ENCODE results near the gene AIRE.

The AIRE gene

DNA sequence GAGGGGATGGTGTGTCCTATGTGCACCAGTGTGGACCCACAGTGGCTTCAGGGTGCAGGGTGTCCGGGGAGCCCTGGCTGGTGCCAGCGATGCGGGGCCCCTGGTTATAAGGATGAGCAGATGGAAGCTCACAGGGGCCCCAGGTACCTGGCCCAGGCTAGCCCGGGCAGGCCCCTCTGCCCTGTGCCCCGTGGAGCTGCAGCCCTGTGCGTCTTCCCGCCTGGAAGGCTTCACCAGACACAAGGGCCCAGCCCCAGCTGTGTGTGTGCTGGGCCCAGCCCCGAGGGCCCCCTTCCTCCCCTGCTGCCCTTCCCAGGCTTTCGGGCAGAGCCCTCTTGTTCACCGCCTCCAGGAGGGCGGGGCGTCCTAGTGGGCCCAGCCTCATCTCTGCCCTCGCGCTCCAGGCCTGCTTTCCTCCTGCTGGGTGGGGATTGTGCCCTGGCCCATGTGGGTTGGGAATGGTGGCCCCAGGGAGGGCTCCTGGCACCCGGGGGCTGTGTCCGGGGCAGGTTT is 30.1 kb downstream of the AIRE start:
- Histone ChIP-seq H3K36me3 (ENCODE audit: insufficient read depth, low read length) (peaks cover 91% of the 10 kb centered on the region), H4K20me1 (ENCODE audit: insufficient read depth, low read length) (peaks cover 56% of the 10 kb centered on the region), H3K4me1 (ENCODE audit: insufficient read depth, low read length) (no peaks in the 10 kb centered on the region), H3K79me2 (ENCODE audit: insufficient read depth, low read length) (no peaks in the 10 kb centered on the region), H3K27me3 (ENCODE audit: insufficient read depth, low read length, poor library complexity) (no peaks in the 10 kb centered on the region), H3K4me2 (ENCODE audit: insufficient read depth, low read length) (no peak overlapping the region), H3K9me3 (ENCODE audit: insufficient read depth, low read length, severe bottlenecking) (no peaks in the 10 kb centered on the region), H2AFZ (ENCODE audit: low read depth, low read length) (no peak overlapping the region), H3K4me3 (ENCODE audit: low read depth in 1 of 2, low read length in 2 of 2) (no peak overlapping the region), H3K27ac (ENCODE audit: low read length) (no peak overlapping the region), H3K9ac (ENCODE audit: low read depth, low read length) (no peak overlapping the region)
- ATAC-seq (ENCODE audit: insufficient read depth, low read depth) (no peak), DNase-seq (no peak)
- TF ChIP-seq, protein P1, sequence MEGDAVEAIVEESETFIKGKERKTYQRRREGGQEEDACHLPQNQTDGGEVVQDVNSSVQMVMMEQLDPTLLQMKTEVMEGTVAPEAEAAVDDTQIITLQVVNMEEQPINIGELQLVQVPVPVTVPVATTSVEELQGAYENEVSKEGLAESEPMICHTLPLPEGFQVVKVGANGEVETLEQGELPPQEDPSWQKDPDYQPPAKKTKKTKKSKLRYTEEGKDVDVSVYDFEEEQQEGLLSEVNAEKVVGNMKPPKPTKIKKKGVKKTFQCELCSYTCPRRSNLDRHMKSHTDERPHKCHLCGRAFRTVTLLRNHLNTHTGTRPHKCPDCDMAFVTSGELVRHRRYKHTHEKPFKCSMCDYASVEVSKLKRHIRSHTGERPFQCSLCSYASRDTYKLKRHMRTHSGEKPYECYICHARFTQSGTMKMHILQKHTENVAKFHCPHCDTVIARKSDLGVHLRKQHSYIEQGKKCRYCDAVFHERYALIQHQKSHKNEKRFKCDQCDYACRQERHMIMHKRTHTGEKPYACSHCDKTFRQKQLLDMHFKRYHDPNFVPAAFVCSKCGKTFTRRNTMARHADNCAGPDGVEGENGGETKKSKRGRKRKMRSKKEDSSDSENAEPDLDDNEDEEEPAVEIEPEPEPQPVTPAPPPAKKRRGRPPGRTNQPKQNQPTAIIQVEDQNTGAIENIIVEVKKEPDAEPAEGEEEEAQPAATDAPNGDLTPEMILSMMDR (IDR thresholded peaks at IDR 0.05; ENCODE audit: borderline replicate concordance, extremely low read depth, low read length, poor library complexity, severe bottlenecking), result no peak
- TF ChIP-seq EZH2 (IDR thresholded peaks at IDR 0.05; ENCODE audit: borderline replicate concordance, low read depth, low read length, severe bottlenecking), result no peak

DNA sequence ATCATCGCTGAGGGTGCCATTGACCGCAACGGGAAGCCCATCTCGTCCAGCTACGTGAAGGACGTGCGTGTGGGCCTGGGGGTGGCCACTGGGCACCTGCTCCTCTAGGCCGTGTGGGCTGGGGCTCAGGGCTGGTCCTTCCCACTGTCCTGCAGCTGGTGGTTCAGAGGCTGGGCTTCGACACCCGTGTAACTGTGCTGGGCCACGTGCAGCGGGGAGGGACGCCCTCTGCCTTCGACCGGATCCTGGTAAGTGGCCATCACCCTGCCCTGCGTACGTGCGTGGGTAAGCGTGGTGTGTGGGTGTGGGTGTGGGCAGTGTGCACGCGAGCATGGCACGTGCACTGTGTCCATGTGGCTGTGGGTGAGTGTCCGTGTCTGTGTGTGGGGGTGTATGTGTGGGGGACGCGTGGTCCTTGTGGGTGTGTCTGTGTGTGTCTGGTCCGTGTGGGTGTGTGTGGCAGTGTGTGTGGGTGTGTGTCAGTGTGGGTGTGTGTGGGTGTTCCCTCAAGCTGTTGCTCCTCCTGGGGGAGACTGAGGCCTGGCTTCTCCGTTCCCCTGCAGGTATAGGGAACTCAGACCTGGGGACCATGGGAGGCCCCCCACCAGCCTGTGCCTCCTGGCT is 30.7 kb downstream of the AIRE start:
- peaks cover 90% of the 10 kb centered on the region for H3K36me3 ChIP-seq (ENCODE audit: insufficient read depth, low read length)

DNA sequence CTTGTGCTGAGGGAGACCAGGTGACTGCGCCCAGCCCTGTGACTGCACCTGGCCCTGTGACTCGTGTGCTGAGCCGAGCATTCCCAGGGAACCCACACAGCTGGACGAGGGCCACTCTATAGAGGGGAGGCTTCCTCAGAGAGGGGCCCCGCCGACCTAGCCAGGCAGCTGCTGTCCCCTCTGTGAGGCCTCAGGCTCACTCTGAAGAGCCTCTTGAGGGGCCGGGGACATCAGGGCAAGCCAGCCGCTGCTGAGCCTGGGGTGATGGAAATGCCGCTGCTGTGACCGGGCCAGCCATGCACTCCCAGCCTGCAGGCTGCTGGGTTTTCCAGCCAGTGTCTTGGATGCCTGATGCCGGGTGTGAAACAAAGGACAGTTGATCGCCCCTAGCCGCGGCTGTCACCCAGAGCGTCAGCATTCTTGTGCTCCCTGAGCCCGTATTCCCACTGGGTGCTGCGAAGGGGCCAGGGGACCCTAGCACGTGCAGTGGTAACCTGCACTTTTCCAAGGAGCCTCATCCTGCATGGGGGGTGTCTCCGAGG is 31.6 kb downstream of the AIRE start:
- no peak for TF ChIP-seq EZH2 (IDR thresholded peaks at IDR 0.05; ENCODE audit: borderline replicate concordance, low read depth, low read length, severe bottlenecking)
- TF ChIP-seq, protein P1 (IDR thresholded peaks at IDR 0.05; ENCODE audit: borderline replicate concordance, extremely low read depth, low read length, poor library complexity, severe bottlenecking), result no peak
- H3K9me3 ChIP-seq (ENCODE audit: insufficient read depth, low read length, severe bottlenecking), result no peaks in the 10 kb centered on the region
- peaks cover 89% of the 10 kb centered on the region for H3K36me3 ChIP-seq (ENCODE audit: insufficient read depth, low read length)
- no peak overlapping the region for H3K4me3 ChIP-seq (ENCODE audit: low read depth in 1 of 2, low read length in 2 of 2)
- peaks cover 45% of the 10 kb centered on the region for H4K20me1 ChIP-seq (ENCODE audit: insufficient read depth, low read length)
- DNase-seq, result no peak
- no peaks in the 10 kb centered on the region for H3K79me2 ChIP-seq (ENCODE audit: insufficient read depth, low read length)
- ATAC-seq (ENCODE audit: insufficient read depth, low read depth), result no peak
- no peak overlapping the region for H3K27ac ChIP-seq (ENCODE audit: low read length)
- H2AFZ ChIP-seq (ENCODE audit: low read depth, low read length), result no peak overlapping the region
- no peak overlapping the region for H3K4me2 ChIP-seq (ENCODE audit: insufficient read depth, low read length)
- H3K27me3 ChIP-seq (ENCODE audit: insufficient read depth, low read length, poor library complexity), result no peaks in the 10 kb centered on the region
- no peak overlapping the region for H3K9ac ChIP-seq (ENCODE audit: low read depth, low read length)
- no peaks in the 10 kb centered on the region for H3K4me1 ChIP-seq (ENCODE audit: insufficient read depth, low read length)

More for the DNA sequence above, 30.7 kb downstream of the AIRE start:
- TF ChIP-seq EZH2 (IDR thresholded peaks at IDR 0.05; ENCODE audit: borderline replicate concordance, low read depth, low read length, severe bottlenecking), result no peak
- TF ChIP-seq, protein P1 (IDR thresholded peaks at IDR 0.05; ENCODE audit: borderline replicate concordance, extremely low read depth, low read length, poor library complexity, severe bottlenecking), result no peak
- Histone ChIP-seq H3K27ac (ENCODE audit: low read length) (no peak overlapping the region), H3K4me3 (ENCODE audit: low read depth in 1 of 2, low read length in 2 of 2) (no peak overlapping the region), H4K20me1 (ENCODE audit: insufficient read depth, low read length) (peaks cover 49% of the 10 kb centered on the region), H3K4me2 (ENCODE audit: insufficient read depth, low read length) (no peak overlapping the region), H3K9me3 (ENCODE audit: insufficient read depth, low read length, severe bottlenecking) (no peaks in the 10 kb centered on the region), H3K79me2 (ENCODE audit: insufficient read depth, low read length) (no peaks in the 10 kb centered on the region), H3K27me3 (ENCODE audit: insufficient read depth, low read length, poor library complexity) (no peaks in the 10 kb centered on the region), H2AFZ (ENCODE audit: low read depth, low read length) (no peak overlapping the region), H3K4me1 (ENCODE audit: insufficient read depth, low read length) (no peaks in the 10 kb centered on the region), H3K9ac (ENCODE audit: low read depth, low read length) (no peak overlapping the region)
- DNase-seq (no peak), ATAC-seq (ENCODE audit: insufficient read depth, low read depth) (no peak)
